GM18498 (cell line): ENCODE measurements around the gene CHRNB2.

Source experiments
- ATAC-seq: cut with Tn5 transposase; IDR thresholded peaks from one replicate; pipeline ENCODE4 v1.9.1; 2021; ENCODE audit warnings: mild to moderate bottlenecking, moderate library complexity; ENCODE audit not compliant: unreplicated experiment

Gene CHRNB2

GRCh38 chr1:154577346-154578057, 9.9 kb downstream of the CHRNB2 start:
- no peak for ATAC-seq

GRCh38 chr1:154578058-154578418, 10.5 kb downstream of the CHRNB2 start:
- no peak for ATAC-seq

- no peak for ATAC-seq
These were observed 11.8 kb downstream of the CHRNB2 start for GRCh38 chr1:154579374-154579773.

- ATAC-seq = no peak
These were observed 14.2 kb downstream of the CHRNB2 start for GRCh38 chr1:154581766-154582165.

- no peak for ATAC-seq
These were observed 15.3 kb downstream of the CHRNB2 start for GRCh38 chr1:154582885-154583284.

GRCh38 chr1:154583773-154584172, 16.2 kb downstream of the CHRNB2 start:
- ATAC-seq = no peak

GRCh38 chr1:154584267-154584994, 16.9 kb downstream of the CHRNB2 start:
- no peak for ATAC-seq

- no peak for ATAC-seq
These were observed 18.7 kb downstream of the CHRNB2 start for GRCh38 chr1:154586231-154586630.

- no peak for ATAC-seq
These were observed 19.1 kb downstream of the CHRNB2 start for GRCh38 chr1:154586641-154587040.

- ATAC-seq = no peak
These were observed 22.2 kb downstream of the CHRNB2 start for GRCh38 chr1:154589780-154590179.

GRCh38 chr1:154590756-154591155, 23.2 kb downstream of the CHRNB2 start:
- no peak for ATAC-seq

- no peak for ATAC-seq
These were observed 23.6 kb downstream of the CHRNB2 start for GRCh38 chr1:154591206-154591605.

GRCh38 chr1:154593390-154593789, 25.8 kb downstream of the CHRNB2 start:
- ATAC-seq = no peak

- ATAC-seq = no peak
These were observed 27.2 kb downstream of the CHRNB2 start for GRCh38 chr1:154594811-154595210.

GRCh38 chr1:154595621-154596020, 28.0 kb downstream of the CHRNB2 start:
- no peak for ATAC-seq

GRCh38 chr1:154598871-154599635, 31.5 kb downstream of the CHRNB2 start:
- ATAC-seq = no peak

GRCh38 chr1:154599658-154600057, 32.1 kb downstream of the CHRNB2 start:
- ATAC-seq = no peak

GRCh38 chr1:154603317-154603716, 35.7 kb downstream of the CHRNB2 start:
- no peak for ATAC-seq

GRCh38 chr1:154605534-154605933, 38.0 kb downstream of the CHRNB2 start:
- no peak for ATAC-seq

- ATAC-seq = peak; percentile 19
These were observed 39.6 kb downstream of the CHRNB2 start for GRCh38 chr1:154607106-154607608.

- peak; percentile 78 for ATAC-seq
These were observed 40.2 kb downstream of the CHRNB2 start, which contains the start of gene ADAR for GRCh38 chr1:154607609-154608396. Gene ADAR, minus strand, starts transcription at chr1:154608186. Its CDS starts 180 bp downstream, at chr1:154608006.
